HCT116 (cell line): ENCODE measurements around the gene APLN. TPM values are rescaled to one million over a fixed set of nuclear protein-coding genes. Genes with fewer than 3 reads are reported as not detected.

Source experiments
- ATAC-seq: fragments of 200-7000 bp; cut with Tn5 transposase; 2 replicates; pipeline ENCODE4 v1.9.1; 2020; ENCODE audit warnings: mild to moderate bottlenecking, moderate library complexity
- BruUV-seq: library from RNA; stranded (reverse); fragments of 400-500 nt; replicated peaks from 2 replicates; lab custom pipeline; 2021; lab: Mats Ljungman, UMichigan
- CTCF ChIA-PET: fragments of 300-600 bp; sonication (Branson Sonifier 250); formaldehyde crosslinking; loops from one replicate; lab custom pipeline; 2021; ENCODE audit warnings: antibody characterized with exemption; lab: Charles Lee
- POLR2A ChIA-PET: fragments of 300-600, 350-600 bp; sonication (Branson Sonifier 250); formaldehyde crosslinking; loops from one replicate; lab custom pipeline; 2021; ENCODE audit warnings: antibody characterized with exemption; lab: Charles Lee
- RAD21 ChIA-PET, 2 experiments: fragments of 300-600 bp; sonication (Branson Sonifier 250); formaldehyde crosslinking; loops; one replicate each; lab custom pipeline; 2023; ENCODE audit warnings: low total read pairs in 2 of 2; ENCODE audit not compliant: uncharacterized antibody in 2 of 2, unreplicated experiment in 2 of 2, low non-redundant PET in 1 of 2; lab: Charles Lee
- DNase-seq: peaks from one replicate; pipeline ENCODE4 v3.0.0-alpha.2; 2010; ENCODE audit warnings: low read depth, low spot score
- H2AFZ ChIP-seq: fragments of 200-600 bp; shearing (Covaris generic), sonication (generic); 2 replicates; pipeline ENCODE4 v1.6.1; 2017; ENCODE audit warnings: low read depth, mixed run types, mixed read lengths, antibody characterized with exemption, low read length; ENCODE audit not compliant: poor library complexity, severe bottlenecking
- H3K27ac ChIP-seq: 2 replicates; pipeline ENCODE4 v1.5.1; 2012; ENCODE audit warnings: low read depth, low read length
- H3K27me3 ChIP-seq: fragments of 200-600 bp; sonication (generic); 2 replicates; pipeline ENCODE4 v1.6.1; 2016; ENCODE audit warnings: mixed run types, low read length, mixed read lengths; ENCODE audit not compliant: insufficient read depth
- H3K36me3 ChIP-seq, 2 experiments: fragments of 200-500 bp in 1 of 2; fragments of 200-600 bp in 1 of 2; sonication (Bioruptor generic) in 1 of 2; sonication (generic) in 1 of 2; 2 replicates each; pipeline versions ENCODE4 v1.5.1 to v1.6.1; 2014 to 2016; ENCODE audit warnings: low read length in 2 of 2, inconsistent platforms in 1 of 2, mixed read lengths in 1 of 2, mixed run types in 1 of 2; ENCODE audit not compliant: insufficient read depth in 2 of 2, control insufficient read depth in 1 of 2
- H3K4me1 ChIP-seq, 2 experiments: fragments of 200-600 bp in 1 of 2; sonication (generic) in 1 of 2; 2 replicates each; pipeline versions ENCODE4 v1.5.1 to v1.6.1; 2012 to 2017; ENCODE audit warnings: low read length in 2 of 2, inconsistent platforms in 1 of 2, mild to moderate bottlenecking in 1 of 2, mixed read lengths in 1 of 2, mixed run types in 1 of 2, moderate library complexity in 1 of 2; ENCODE audit not compliant: insufficient read depth in 2 of 2, control insufficient read depth in 1 of 2
- H3K4me2 ChIP-seq: fragments of 200-600 bp; sonication (generic); 2 replicates; pipeline ENCODE4 v1.6.1; 2017; ENCODE audit warnings: mixed run types, low read length, mixed read lengths
- H3K4me3 ChIP-seq, 2 experiments: fragments of 200-600 bp in 1 of 2; sonication (generic) in 1 of 2; replicated peaks in 1 of 2; 2 replicates each; pipeline ENCODE4 v1.5.1; 2011 to 2016; ENCODE audit warnings: low read length in 2 of 2, control low read depth in 1 of 2, low read depth in 1 of 2, mild to moderate bottlenecking in 1 of 2, mixed read lengths in 1 of 2, mixed run types in 1 of 2
- H3K79me2 ChIP-seq: fragments of 200-600 bp; sonication (generic); 2 replicates; pipeline ENCODE4 v1.6.1; 2017; ENCODE audit warnings: mild to moderate bottlenecking, mixed run types, low read length, moderate library complexity, mixed read lengths; ENCODE audit not compliant: insufficient read depth
- H3K9ac ChIP-seq: fragments of 200-600 bp; sonication (generic); 2 replicates; pipeline ENCODE4 v1.6.1; 2016; ENCODE audit warnings: low read length, mixed read lengths
- H3K9me2 ChIP-seq: fragments of 200-600 bp; sonication (generic), shearing (Covaris generic); 2 replicates; pipeline ENCODE4 v1.6.1; 2017; ENCODE audit warnings: mixed run types, mild to moderate bottlenecking, moderate library complexity; ENCODE audit not compliant: insufficient read depth
- H3K9me3 ChIP-seq, 2 experiments: fragments of 200-500 bp in 1 of 2; fragments of 200-600 bp in 1 of 2; sonication (Bioruptor generic) in 1 of 2; sonication (generic) in 1 of 2; 2 replicates each; pipeline ENCODE4 v1.6.1; 2014 to 2017; ENCODE audit warnings: low read length in 2 of 2, mixed read lengths in 2 of 2, inconsistent platforms in 1 of 2, low read depth in 1 of 2, mild to moderate bottlenecking in 1 of 2, mixed run types in 1 of 2, moderate library complexity in 1 of 2; ENCODE audit not compliant: control insufficient read depth in 1 of 2, insufficient read depth in 1 of 2
- H4K20me1 ChIP-seq: fragments of 200-600 bp; sonication (generic), shearing (Covaris generic); 2 replicates; pipeline ENCODE4 v1.6.1; 2017; ENCODE audit warnings: mixed run types, mild to moderate bottlenecking, moderate library complexity; ENCODE audit not compliant: insufficient read depth
- CEBPB ChIP-seq: IDR thresholded peaks from 2 replicates; pipeline ENCODE4 v1.6.1; 2012; ENCODE audit warnings: low read depth
- EGR1 ChIP-seq: IDR thresholded peaks from 2 replicates; pipeline ENCODE4 v1.6.1; 2012; ENCODE audit warnings: low read depth
- EZH2 ChIP-seq: fragments of 200-600 bp; sonication (generic); IDR thresholded peaks from 2 replicates; pipeline ENCODE4 v1.6.1; 2017; ENCODE audit warnings: antibody characterized with exemption, mixed run types
- JUND ChIP-seq: IDR thresholded peaks from 2 replicates; pipeline ENCODE4 v1.6.1; 2012
- ZFX ChIP-seq: fragments of 450-650 bp; IDR thresholded peaks from 2 replicates; pipeline ENCODE4 v1.6.1; 2017
- intact Hi-C: fragments of 100-400 bp; cut with micrococcal nuclease; formaldehyde crosslinking; loops from 2 replicates; pipeline ENCODE4 v1.10.0; 2022
- total RNA-seq: library from RNA; stranded (reverse); gene quantifications from one replicate; pipeline ENCODE4 v1.2.1, GENCODE V29; 2021; ENCODE audit not compliant: unreplicated experiment
- TF ChIP-seq, protein P1 (sequence below): IDR thresholded peaks from 2 replicates; pipeline ENCODE4 v1.6.1; 2012
- TF ChIP-seq, protein P2 (sequence below): IDR thresholded peaks from 2 replicates; pipeline ENCODE4 v1.6.1; 2011; ENCODE audit warnings: mild to moderate bottlenecking, low read length, moderate library complexity; ENCODE audit not compliant: insufficient replicate concordance; ENCODE audit errors: extremely low read depth
- TF ChIP-seq, protein P3 (sequence below), 3 experiments: fragments of 200-600 bp in 1 of 3; sonication (generic) in 1 of 3; IDR thresholded peaks in 2 of 3; conservative IDR thresholded peaks in 1 of 3; 2 replicates each; pipeline ENCODE4 v1.5.1; 2012 to 2017; ENCODE audit warnings: low read depth in 2 of 3, low read length in 2 of 3, antibody characterized with exemption in 1 of 3, borderline replicate concordance in 1 of 3, control low read depth in 1 of 3, mild to moderate bottlenecking in 1 of 3, mixed read lengths in 1 of 3, mixed run types in 1 of 3, moderate library complexity in 1 of 3; ENCODE audit not compliant: insufficient read depth in 1 of 3
- TF ChIP-seq, protein P4 (sequence below): IDR thresholded peaks from 2 replicates; pipeline ENCODE4 v1.6.1; 2012; ENCODE audit warnings: low read depth

Gene APLN
- total RNA-seq, 1 experiment from 2014 or later: 0.22 TPM

DNA sequence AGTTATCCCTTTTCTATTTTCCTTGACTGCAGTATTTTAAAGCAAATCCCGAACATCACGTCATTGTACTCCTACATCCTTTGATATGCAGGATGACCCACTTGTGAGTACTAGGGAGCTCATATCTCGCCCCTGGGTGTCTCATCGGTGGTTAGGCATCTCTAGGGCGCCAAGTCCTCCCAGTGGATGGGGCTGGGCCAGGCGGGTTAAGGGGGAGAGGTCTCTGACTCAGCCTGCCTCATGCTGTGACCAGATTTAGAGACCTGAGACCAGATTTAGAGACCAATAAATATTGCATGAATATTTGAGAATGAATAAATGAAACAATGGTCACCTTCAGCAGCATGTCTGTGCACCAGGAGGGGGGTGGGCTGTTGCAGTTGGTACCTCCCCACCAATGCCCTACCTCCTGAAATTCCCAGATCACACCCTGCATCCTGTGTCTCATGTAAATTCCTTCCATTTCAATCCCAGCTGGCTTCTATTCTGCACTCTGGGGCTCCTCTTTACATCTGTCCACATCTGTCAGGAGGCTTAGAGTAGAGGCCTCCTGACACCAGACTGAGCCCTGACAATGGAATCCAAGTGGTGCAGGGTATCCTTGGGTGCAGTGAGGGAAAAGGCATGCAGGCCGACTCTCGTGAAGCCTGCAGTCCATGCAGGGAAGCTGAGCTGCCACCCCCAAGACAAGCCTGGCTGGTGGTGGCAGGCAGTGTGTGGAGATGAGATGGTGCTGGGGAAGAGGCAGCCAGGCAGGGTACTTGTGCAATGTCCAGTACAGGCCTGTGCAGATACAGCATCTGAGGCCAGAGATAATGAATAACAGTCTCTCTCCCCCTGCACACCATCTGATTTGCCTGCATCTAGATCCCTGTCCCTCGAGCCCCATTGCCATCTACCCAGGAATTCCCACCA, 5.2 kb downstream of the APLN start:
- RAD21 ChIA-PET: no interaction called here
- no peaks in the 10 kb centered on the region for H3K9me2 ChIP-seq
- no peaks in the 10 kb centered on the region for H3K79me2 ChIP-seq
- H3K4me2 ChIP-seq: no peak overlapping the region
- no peak overlapping the region for H3K27ac ChIP-seq
- DNase-seq (no peak), ATAC-seq (no peak)
- BruUV-seq: no TSS peak
- H3K36me3 ChIP-seq: no peaks in the 10 kb centered on the region
- peaks cover 0 to 5% of the 10 kb centered on the region in 2 experiments; a peak in 2 of 4 replicates for H3K4me1 ChIP-seq
- intact Hi-C loops: no loop called here
- POLR2A ChIA-PET: no interaction called here
- no peaks in the 10 kb centered on the region for H3K27me3 ChIP-seq
- H3K4me3 ChIP-seq: no peak overlapping the region
- H2AFZ ChIP-seq: no peak overlapping the region
- no peaks in the 10 kb centered on the region for H4K20me1 ChIP-seq
- H3K9me3 ChIP-seq: no peaks in the 10 kb centered on the region
- no peak overlapping the region for H3K9ac ChIP-seq
- CTCF ChIA-PET: no interaction called here
- no peak for TF ChIP-seq EGR1
- TF ChIP-seq JUND: no peak
- TF ChIP-seq, protein P1, sequence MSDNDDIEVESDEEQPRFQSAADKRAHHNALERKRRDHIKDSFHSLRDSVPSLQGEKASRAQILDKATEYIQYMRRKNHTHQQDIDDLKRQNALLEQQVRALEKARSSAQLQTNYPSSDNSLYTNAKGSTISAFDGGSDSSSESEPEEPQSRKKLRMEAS: no peak

DNA sequence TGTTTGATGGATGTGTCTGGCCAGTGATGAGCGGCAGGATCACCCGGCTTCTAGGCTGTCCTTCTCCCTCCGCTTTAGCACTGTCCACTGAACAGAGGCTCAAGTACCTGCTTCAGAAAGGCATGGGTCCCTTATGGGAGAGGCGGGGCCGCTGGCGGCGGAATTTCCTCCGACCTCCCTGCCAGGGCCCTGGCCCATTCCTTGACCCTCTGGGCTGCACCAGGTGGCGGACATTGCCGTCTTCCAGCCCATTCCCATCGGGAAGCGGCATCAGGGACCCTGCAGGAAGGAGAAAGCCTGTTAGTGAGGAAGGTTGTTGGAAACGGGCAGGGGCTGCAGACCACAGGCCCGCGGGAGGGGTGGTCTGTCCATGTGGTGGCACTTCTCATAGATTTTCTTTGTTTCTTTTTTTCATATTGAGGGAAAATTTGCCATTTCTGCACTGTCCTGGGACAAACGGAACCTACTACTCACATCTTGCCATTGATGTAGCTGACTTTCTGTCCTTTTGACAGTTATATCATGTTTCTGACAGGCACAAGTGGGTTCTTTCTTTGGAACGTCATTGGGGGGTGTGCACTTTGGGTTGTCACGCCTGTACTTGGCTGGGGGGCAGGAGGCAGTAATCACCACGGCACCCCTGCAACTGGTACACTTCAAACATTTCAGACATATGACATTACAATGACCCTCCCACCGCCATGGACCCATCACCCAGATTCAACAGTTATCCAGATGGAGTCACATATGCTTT, 6.1 kb downstream of the APLN start:
- ChIA-PET CTCF (no interaction called here), POLR2A (no interaction called here), RAD21 (no interaction called here)
- Histone ChIP-seq H4K20me1 (no peaks in the 10 kb centered on the region), H3K27me3 (no peaks in the 10 kb centered on the region), H3K79me2 (no peaks in the 10 kb centered on the region), H3K9ac (no peak overlapping the region), H3K4me1 (no peaks in the 10 kb centered on the region), H3K4me3 (no peak overlapping the region), H3K9me3 (no peaks in the 10 kb centered on the region), H3K4me2 (no peak overlapping the region), H3K9me2 (no peaks in the 10 kb centered on the region), H3K36me3 (no peaks in the 10 kb centered on the region), H2AFZ (no peak overlapping the region), H3K27ac (no peak overlapping the region)
- DNase-seq: no peak
- no TSS peak for BruUV-seq
- intact Hi-C loops: no loop called here
- no peak for ATAC-seq
- TF ChIP-seq CEBPB (no peak), EZH2 (no peak), ZFX (no peak)
- TF ChIP-seq, protein P2, sequence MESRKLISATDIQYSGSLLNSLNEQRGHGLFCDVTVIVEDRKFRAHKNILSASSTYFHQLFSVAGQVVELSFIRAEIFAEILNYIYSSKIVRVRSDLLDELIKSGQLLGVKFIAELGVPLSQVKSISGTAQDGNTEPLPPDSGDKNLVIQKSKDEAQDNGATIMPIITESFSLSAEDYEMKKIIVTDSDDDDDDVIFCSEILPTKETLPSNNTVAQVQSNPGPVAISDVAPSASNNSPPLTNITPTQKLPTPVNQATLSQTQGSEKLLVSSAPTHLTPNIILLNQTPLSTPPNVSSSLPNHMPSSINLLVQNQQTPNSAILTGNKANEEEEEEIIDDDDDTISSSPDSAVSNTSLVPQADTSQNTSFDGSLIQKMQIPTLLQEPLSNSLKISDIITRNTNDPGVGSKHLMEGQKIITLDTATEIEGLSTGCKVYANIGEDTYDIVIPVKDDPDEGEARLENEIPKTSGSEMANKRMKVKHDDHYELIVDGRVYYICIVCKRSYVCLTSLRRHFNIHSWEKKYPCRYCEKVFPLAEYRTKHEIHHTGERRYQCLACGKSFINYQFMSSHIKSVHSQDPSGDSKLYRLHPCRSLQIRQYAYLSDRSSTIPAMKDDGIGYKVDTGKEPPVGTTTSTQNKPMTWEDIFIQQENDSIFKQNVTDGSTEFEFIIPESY: no peak
- TF ChIP-seq, protein P3, sequence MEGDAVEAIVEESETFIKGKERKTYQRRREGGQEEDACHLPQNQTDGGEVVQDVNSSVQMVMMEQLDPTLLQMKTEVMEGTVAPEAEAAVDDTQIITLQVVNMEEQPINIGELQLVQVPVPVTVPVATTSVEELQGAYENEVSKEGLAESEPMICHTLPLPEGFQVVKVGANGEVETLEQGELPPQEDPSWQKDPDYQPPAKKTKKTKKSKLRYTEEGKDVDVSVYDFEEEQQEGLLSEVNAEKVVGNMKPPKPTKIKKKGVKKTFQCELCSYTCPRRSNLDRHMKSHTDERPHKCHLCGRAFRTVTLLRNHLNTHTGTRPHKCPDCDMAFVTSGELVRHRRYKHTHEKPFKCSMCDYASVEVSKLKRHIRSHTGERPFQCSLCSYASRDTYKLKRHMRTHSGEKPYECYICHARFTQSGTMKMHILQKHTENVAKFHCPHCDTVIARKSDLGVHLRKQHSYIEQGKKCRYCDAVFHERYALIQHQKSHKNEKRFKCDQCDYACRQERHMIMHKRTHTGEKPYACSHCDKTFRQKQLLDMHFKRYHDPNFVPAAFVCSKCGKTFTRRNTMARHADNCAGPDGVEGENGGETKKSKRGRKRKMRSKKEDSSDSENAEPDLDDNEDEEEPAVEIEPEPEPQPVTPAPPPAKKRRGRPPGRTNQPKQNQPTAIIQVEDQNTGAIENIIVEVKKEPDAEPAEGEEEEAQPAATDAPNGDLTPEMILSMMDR (IDR thresholded peaks at IDR 0.05 in 2 of 3, conservative IDR thresholded peaks at IDR 0.05 in 1 of 3; ENCODE audit: borderline replicate concordance in 1 of 3, insufficient read depth in 1 of 3, low read depth in 2 of 3, low read length in 2 of 3): no peak
- TF ChIP-seq, protein P4, sequence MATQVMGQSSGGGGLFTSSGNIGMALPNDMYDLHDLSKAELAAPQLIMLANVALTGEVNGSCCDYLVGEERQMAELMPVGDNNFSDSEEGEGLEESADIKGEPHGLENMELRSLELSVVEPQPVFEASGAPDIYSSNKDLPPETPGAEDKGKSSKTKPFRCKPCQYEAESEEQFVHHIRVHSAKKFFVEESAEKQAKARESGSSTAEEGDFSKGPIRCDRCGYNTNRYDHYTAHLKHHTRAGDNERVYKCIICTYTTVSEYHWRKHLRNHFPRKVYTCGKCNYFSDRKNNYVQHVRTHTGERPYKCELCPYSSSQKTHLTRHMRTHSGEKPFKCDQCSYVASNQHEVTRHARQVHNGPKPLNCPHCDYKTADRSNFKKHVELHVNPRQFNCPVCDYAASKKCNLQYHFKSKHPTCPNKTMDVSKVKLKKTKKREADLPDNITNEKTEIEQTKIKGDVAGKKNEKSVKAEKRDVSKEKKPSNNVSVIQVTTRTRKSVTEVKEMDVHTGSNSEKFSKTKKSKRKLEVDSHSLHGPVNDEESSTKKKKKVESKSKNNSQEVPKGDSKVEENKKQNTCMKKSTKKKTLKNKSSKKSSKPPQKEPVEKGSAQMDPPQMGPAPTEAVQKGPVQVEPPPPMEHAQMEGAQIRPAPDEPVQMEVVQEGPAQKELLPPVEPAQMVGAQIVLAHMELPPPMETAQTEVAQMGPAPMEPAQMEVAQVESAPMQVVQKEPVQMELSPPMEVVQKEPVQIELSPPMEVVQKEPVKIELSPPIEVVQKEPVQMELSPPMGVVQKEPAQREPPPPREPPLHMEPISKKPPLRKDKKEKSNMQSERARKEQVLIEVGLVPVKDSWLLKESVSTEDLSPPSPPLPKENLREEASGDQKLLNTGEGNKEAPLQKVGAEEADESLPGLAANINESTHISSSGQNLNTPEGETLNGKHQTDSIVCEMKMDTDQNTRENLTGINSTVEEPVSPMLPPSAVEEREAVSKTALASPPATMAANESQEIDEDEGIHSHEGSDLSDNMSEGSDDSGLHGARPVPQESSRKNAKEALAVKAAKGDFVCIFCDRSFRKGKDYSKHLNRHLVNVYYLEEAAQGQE: no peak
